Liver (tissue), 9 donors: Measurements from ENCODE around the gene FAM20C. TPM values are rescaled to one million over a fixed set of nuclear protein-coding genes. Genes with fewer than 3 reads are reported as not detected.

Experiments used
- DNase-seq: peaks from one replicate; pipeline ENCODE4 v3.0.0-alpha.2; 2017; ENCODE audit warnings: low spot score
- H3K27ac ChIP-seq, 2 donors: one replicate each; pipeline ENCODE4 v1.7.0; 2013; ENCODE audit warnings: inconsistent platforms in 2 of 2, low read length in 2 of 2, control low read depth in 1 of 2, low read depth in 1 of 2, mild to moderate bottlenecking in 1 of 2
- H3K27me3 ChIP-seq, 4 donors: one replicate each; pipeline versions ENCODE4 v1.6.1 to v1.7.0; 2013; ENCODE audit warnings: low read length in 3 of 4, inconsistent platforms in 1 of 4, mild to moderate bottlenecking in 1 of 4, moderate library complexity in 1 of 4; ENCODE audit not compliant: control insufficient read depth in 4 of 4, insufficient read depth in 4 of 4
- H3K36me3 ChIP-seq, 4 donors: one replicate each; pipeline versions ENCODE4 v1.6.1 to v1.7.0; 2013; ENCODE audit warnings: low read length in 3 of 4, mild to moderate bottlenecking in 3 of 4, low read depth in 1 of 4, moderate library complexity in 1 of 4; ENCODE audit not compliant: control insufficient read depth in 4 of 4, insufficient read depth in 3 of 4
- H3K4me1 ChIP-seq, 4 donors: one replicate each; pipeline versions ENCODE4 v1.6.1 to v1.7.0; 2013; ENCODE audit warnings: low read length in 3 of 4, mild to moderate bottlenecking in 3 of 4, moderate library complexity in 1 of 4; ENCODE audit not compliant: control insufficient read depth in 4 of 4, insufficient read depth in 4 of 4
- H3K4me3 ChIP-seq, 3 donors: one replicate each; pipeline versions ENCODE4 v1.6.1 to v1.7.0; 2013; ENCODE audit warnings: low read length in 3 of 3, control low read depth in 1 of 3, low read depth in 1 of 3, mild to moderate bottlenecking in 1 of 3
- H3K9ac ChIP-seq, 2 donors: one replicate each; pipeline ENCODE4 v1.7.0; 2013; ENCODE audit warnings: low read length in 2 of 2, mild to moderate bottlenecking in 2 of 2, moderate library complexity in 2 of 2, control low read depth in 1 of 2, low read depth in 1 of 2
- H3K9me3 ChIP-seq, 4 donors: one replicate each; pipeline versions ENCODE4 v1.6.1 to v1.7.0; 2013; ENCODE audit warnings: low read length in 3 of 4; ENCODE audit not compliant: control insufficient read depth in 4 of 4
- EGR1 ChIP-seq, 2 donors: IDR thresholded peaks; 2 replicates each; pipeline ENCODE4 v1.6.1; 2016 to 2018; ENCODE audit warnings: antibody characterized with exemption in 2 of 2, low read depth in 2 of 2
- FOXA1 ChIP-seq: IDR thresholded peaks from 2 replicates; pipeline ENCODE4 v1.6.1; 2016; ENCODE audit warnings: antibody characterized with exemption
- FOXA2 ChIP-seq: IDR thresholded peaks from 2 replicates; pipeline ENCODE4 v1.6.1; 2016; ENCODE audit warnings: antibody characterized with exemption
- GABPA ChIP-seq, 2 donors: IDR thresholded peaks in 1 of 2; conservative IDR thresholded peaks in 1 of 2; 2 replicates each; pipeline ENCODE4 v1.6.1; 2016; ENCODE audit warnings: antibody characterized with exemption in 2 of 2, mild to moderate bottlenecking in 1 of 2, moderate library complexity in 1 of 2
- HNF4A ChIP-seq, 2 donors: conservative IDR thresholded peaks; 2 replicates each; pipeline ENCODE4 v1.6.1; 2016; ENCODE audit warnings: antibody characterized with exemption in 2 of 2, mild to moderate bottlenecking in 2 of 2
- HNF4G ChIP-seq: IDR thresholded peaks from 2 replicates; pipeline ENCODE4 v1.6.1; 2016; ENCODE audit warnings: antibody characterized with exemption
- JUND ChIP-seq, 2 donors: IDR thresholded peaks; 2 replicates each; pipeline ENCODE4 v1.6.1; 2016; ENCODE audit warnings: antibody characterized with exemption in 2 of 2
- MAX ChIP-seq: IDR thresholded peaks from 2 replicates; pipeline ENCODE4 v1.6.1; 2016; ENCODE audit warnings: antibody characterized with exemption
- NR2F2 ChIP-seq: IDR thresholded peaks from 2 replicates; pipeline ENCODE4 v1.6.1; 2016; ENCODE audit warnings: antibody characterized with exemption
- RAD21 ChIP-seq, 2 donors: IDR thresholded peaks; 2 replicates each; pipeline ENCODE4 v1.6.1; 2016; ENCODE audit warnings: antibody characterized with exemption in 2 of 2, mild to moderate bottlenecking in 2 of 2
- REST ChIP-seq: IDR thresholded peaks from 2 replicates; pipeline ENCODE4 v1.6.1; 2016; ENCODE audit warnings: antibody characterized with exemption, mild to moderate bottlenecking
- RXRA ChIP-seq, 2 donors: IDR thresholded peaks; 2 replicates each; pipeline ENCODE4 v1.6.1; 2017 to 2018; ENCODE audit warnings: antibody characterized with exemption in 2 of 2, mild to moderate bottlenecking in 1 of 2
- TAF1 ChIP-seq: conservative IDR thresholded peaks from 2 replicates; pipeline ENCODE4 v1.6.1; 2016; ENCODE audit warnings: antibody characterized with exemption, mild to moderate bottlenecking
- ZBTB33 ChIP-seq: IDR thresholded peaks from 2 replicates; pipeline ENCODE4 v1.6.1; 2016; ENCODE audit warnings: antibody characterized with exemption
- WGBS: extraction: QIAGEN DNeasy Blood & Tissue Kit; methylation state at CpG from one replicate; pipeline ENCODE4 v1.1.7; 2013; 5-methylcytosine and 5-hydroxymethylcytosine counted together
- polyA plus RNA-seq, 2 donors: library from polyadenylated mRNA; stranded (reverse) in 1 of 2; unstranded in 1 of 2; fragments of 200-250 nt in 1 of 2; fragments of >200 nt in 1 of 2; fragmentation: Nextera tagmentation in 1 of 2; extraction: Ambion mirVana in 1 of 2; gene quantifications; one replicate each; pipeline versions ENCODE4 v1.2.1 to v1.2.3, GENCODE V29; 2013 to 2015
- total RNA-seq, 2 donors: library from RNA; depleted of rRNA; stranded (reverse); fragments of >200 nt; gene quantifications; one replicate each; pipeline ENCODE4 v1.2.3, GENCODE V29; 2014
- TF ChIP-seq, protein P1 (sequence below): IDR thresholded peaks from 2 replicates; pipeline ENCODE4 v1.6.1; 2016; ENCODE audit warnings: antibody characterized with exemption
- donor health status: healthy.
- donor health status: healthy.
- donor health status: healthy.
- donor health status: healthy.
- donor health status: healthy.

Gene FAM20C
- total and polyA plus RNA-seq, 4 donors: 13.4 to 40.4 (median 31.5) TPM

- H3K9me3 ChIP-seq: no peaks in the 10 kb centered on the region
- no peaks in the 10 kb centered on the region for H3K4me1 ChIP-seq
- H3K27ac ChIP-seq: no peak overlapping the region
- no peaks in the 10 kb centered on the region for H3K36me3 ChIP-seq
- no peak for DNase-seq
- H3K27me3 ChIP-seq: no peaks in the 10 kb centered on the region
- TF ChIP-seq HNF4A (conservative IDR thresholded peaks at IDR 0.05) (no peak), GABPA (IDR thresholded peaks at IDR 0.05 in 1 of 2, conservative IDR thresholded peaks at IDR 0.05 in 1 of 2) (no peak), ZBTB33 (no peak), FOXA2 (no peak), REST (no peak), EGR1 (IDR thresholded peaks at IDR 0.05; ENCODE audit: low read depth in 2 of 2) (no peak), HNF4G (no peak), JUND (IDR thresholded peaks at IDR 0.05) (no peak), NR2F2 (no peak), RXRA (IDR thresholded peaks at IDR 0.05) (no peak), RAD21 (IDR thresholded peaks at IDR 0.05) (no peak)
- TF ChIP-seq, protein P1, sequence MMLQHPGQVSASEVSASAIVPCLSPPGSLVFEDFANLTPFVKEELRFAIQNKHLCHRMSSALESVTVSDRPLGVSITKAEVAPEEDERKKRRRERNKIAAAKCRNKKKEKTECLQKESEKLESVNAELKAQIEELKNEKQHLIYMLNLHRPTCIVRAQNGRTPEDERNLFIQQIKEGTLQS: no peak
- H3K9ac ChIP-seq: no peak overlapping the region
- WGBS: 81% methylated on average over 2 of the region's 2 CpGs
- no peak overlapping the region for H3K4me3 ChIP-seq
These were observed 17.7 kb upstream of the FAM20C start for GRCh38 chr7:174716-175115.

DNA sequence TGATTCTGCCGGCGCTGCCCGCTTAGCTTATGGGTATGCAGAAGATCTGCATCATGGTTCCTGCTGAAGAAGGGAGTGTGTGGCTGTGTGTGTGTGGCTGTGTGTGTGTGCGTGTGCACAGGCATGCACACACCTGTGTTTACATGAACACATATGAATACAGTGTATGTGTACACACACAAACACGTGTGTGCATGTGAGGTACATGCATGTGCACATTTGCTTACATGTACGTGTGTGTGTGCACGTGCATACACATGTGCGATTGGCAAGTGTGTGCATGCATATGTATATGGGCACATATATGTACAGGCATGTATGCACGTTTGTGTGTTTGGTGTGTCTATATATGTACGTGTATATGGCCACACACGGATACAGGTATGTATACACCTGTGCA, 16.4 kb upstream of the FAM20C start:
- no peak overlapping the region for H3K9ac ChIP-seq
- no peaks in the 10 kb centered on the region for H3K9me3 ChIP-seq
- DNase-seq: no peak
- no peak overlapping the region for H3K27ac ChIP-seq
- 94% methylated on average over 11 of the region's 11 CpGs for WGBS
- no peaks in the 10 kb centered on the region for H3K36me3 ChIP-seq
- no peaks in the 10 kb centered on the region for H3K27me3 ChIP-seq
- no peak overlapping the region for H3K4me3 ChIP-seq
- no peak for TF ChIP-seq FOXA2
- H3K4me1 ChIP-seq: no peaks in the 10 kb centered on the region

- Histone ChIP-seq H3K27ac (no peak overlapping the region), H3K4me1 (no peaks in the 10 kb centered on the region), H3K36me3 (no peaks in the 10 kb centered on the region), H3K9ac (no peak overlapping the region), H3K27me3 (no peaks in the 10 kb centered on the region), H3K4me3 (no peak overlapping the region), H3K9me3 (no peaks in the 10 kb centered on the region)
- TF ChIP-seq GABPA (IDR thresholded peaks at IDR 0.05 in 1 of 2, conservative IDR thresholded peaks at IDR 0.05 in 1 of 2) (no peak), EGR1 (IDR thresholded peaks at IDR 0.05; ENCODE audit: low read depth in 2 of 2) (no peak), JUND (IDR thresholded peaks at IDR 0.05) (no peak), FOXA2 (no peak), NR2F2 (no peak), RXRA (IDR thresholded peaks at IDR 0.05) (no peak), FOXA1 (no peak), MAX (no peak), TAF1 (no peak), HNF4G (no peak)
- 83% methylated on average over 9 of the region's 9 CpGs for WGBS
- DNase-seq: no peak
These were observed 16.0 kb upstream of the FAM20C start for GRCh38 chr7:176381-176780.
